ENCODE results near the gene POLR2E. TPM values are rescaled to one million over a fixed set of nuclear protein-coding genes. Genes with fewer than 3 reads are reported as not detected.
A peak's percentile ranks its signal among the peaks of the same experiment; 100 is the strongest.

The POLR2E gene
- polyA plus RNA-seq, 3 donors = 183 to 222 (median 195) TPM

DNA sequence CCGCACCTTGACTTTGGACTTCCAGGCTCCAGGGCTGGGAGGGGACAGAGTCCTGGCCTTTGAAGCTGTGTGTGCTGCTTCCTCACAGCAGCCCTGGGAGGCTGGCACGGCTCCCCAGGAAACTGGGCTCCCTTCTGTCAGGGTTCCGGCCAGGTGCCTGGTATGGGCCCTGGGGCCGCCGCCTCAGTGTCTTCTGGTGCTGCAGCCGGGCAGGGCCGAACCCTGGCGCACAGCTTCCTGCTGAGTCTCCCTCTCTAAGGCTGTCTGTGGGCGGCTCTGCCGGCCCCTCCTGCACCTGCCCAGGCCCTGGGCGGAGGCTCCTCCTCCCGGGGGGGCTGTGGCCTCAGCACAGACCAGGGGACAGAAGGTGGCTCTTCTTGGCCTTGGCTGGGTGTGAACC is 41.0 kb upstream of the POLR2E start:
- no peak overlapping the region for H2AFZ ChIP-seq (ENCODE audit: insufficient read depth, low read depth, low read length, poor library complexity, severe bottlenecking)
- 37% methylated on average over 11 of the region's 12 CpGs for WGBS (ENCODE audit: insufficient coverage)
- H3K4me2 ChIP-seq (replicated peaks; ENCODE audit: extremely low read depth, low read length, poor library complexity, severe bottlenecking) = no peak overlapping the region
- H3K9me3 ChIP-seq (replicated peaks in 1 of 2; ENCODE audit: control insufficient read depth in 1 of 2, insufficient read depth in 1 of 2, low read length in 2 of 2) = peaks cover 0 to 4% of the 10 kb centered on the region in 2 donors
- Mint-ChIP-seq H3K4me3 (no peak overlapping the region), H3K27ac (no peak overlapping the region), H3K27me3 (ENCODE audit: low read depth in 3 of 3) (peaks cover 0 to 3% (median 0%) of the 10 kb centered on the region in 3 donors), H3K4me1 (peaks cover 30% of the 10 kb centered on the region), H3K36me3 (peaks cover 38 to 58% of the 10 kb centered on the region in 2 donors), H3K9me3 (peaks cover 0 to 5% (median 2%) of the 10 kb centered on the region in 7 donors)
- no peak overlapping the region for H3K4me3 ChIP-seq (replicated peaks in 1 of 3; ENCODE audit: low read depth in 2 of 3, low read length in 3 of 3)
- no peak overlapping the region for H3K9ac ChIP-seq (ENCODE audit: insufficient read depth, low read length, poor library complexity, severe bottlenecking)
- intact Hi-C loops (cut with micrococcal nuclease) = no loop called here
- H4K20me1 ChIP-seq (ENCODE audit: insufficient read depth, low read length) = peaks cover 80% of the 10 kb centered on the region
- no peak overlapping the region for H3K27ac ChIP-seq (ENCODE audit: low read depth in 1 of 2, low read length in 2 of 2)
- H3K79me2 ChIP-seq (ENCODE audit: insufficient read depth, low read length) = peaks cover 54% of the 10 kb centered on the region
- H3K27me3 ChIP-seq (ENCODE audit: control insufficient read depth in 2 of 2, insufficient read depth in 2 of 2, low read length in 2 of 2) = no peaks in the 10 kb centered on the region
- TF ChIP-seq, protein P1, sequence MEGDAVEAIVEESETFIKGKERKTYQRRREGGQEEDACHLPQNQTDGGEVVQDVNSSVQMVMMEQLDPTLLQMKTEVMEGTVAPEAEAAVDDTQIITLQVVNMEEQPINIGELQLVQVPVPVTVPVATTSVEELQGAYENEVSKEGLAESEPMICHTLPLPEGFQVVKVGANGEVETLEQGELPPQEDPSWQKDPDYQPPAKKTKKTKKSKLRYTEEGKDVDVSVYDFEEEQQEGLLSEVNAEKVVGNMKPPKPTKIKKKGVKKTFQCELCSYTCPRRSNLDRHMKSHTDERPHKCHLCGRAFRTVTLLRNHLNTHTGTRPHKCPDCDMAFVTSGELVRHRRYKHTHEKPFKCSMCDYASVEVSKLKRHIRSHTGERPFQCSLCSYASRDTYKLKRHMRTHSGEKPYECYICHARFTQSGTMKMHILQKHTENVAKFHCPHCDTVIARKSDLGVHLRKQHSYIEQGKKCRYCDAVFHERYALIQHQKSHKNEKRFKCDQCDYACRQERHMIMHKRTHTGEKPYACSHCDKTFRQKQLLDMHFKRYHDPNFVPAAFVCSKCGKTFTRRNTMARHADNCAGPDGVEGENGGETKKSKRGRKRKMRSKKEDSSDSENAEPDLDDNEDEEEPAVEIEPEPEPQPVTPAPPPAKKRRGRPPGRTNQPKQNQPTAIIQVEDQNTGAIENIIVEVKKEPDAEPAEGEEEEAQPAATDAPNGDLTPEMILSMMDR (IDR thresholded peaks at IDR 0.05) = no peak
- H3K4me1 ChIP-seq (ENCODE audit: control insufficient read depth in 1 of 2, insufficient read depth in 2 of 2, low read length in 2 of 2) = peaks cover 29% of the 10 kb centered on the region in 2 donors
- no peak for DNase-seq
- H3K36me3 ChIP-seq (replicated peaks in 1 of 2; ENCODE audit: control insufficient read depth in 1 of 2, insufficient read depth in 2 of 2, low read length in 2 of 2) = peaks cover 29 to 51% of the 10 kb centered on the region in 2 donors

DNA sequence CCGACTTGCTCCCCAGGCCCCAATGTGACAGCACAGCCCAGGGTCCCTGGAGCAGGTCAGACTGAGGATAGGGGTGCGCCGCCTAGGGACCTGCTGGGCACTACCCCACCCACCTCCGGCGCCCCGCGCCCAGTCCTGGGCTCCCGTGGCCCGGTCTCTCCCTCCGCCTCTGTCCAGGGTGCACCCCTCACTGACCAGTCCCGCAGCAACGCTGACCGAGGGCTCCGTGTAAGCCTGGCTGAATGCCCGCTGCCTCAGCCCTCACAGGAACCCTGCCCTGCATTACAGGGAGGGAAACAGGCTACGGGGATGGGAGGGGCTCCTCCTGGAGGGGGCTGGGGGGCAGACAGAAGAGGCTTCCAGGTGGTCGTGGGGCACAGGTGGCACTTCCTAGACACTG is 40.3 kb upstream of the POLR2E start:
- Mint-ChIP-seq H3K4me1 (peaks cover 33% of the 10 kb centered on the region), H3K27ac (peak overlapping the region in 1 of 7 donors; percentile 26), H3K9me3 (peaks cover 0 to 5% (median 2%) of the 10 kb centered on the region in 7 donors), H3K4me3 (no peak overlapping the region), H3K36me3 (peaks cover 35 to 52% of the 10 kb centered on the region in 2 donors), H3K27me3 (ENCODE audit: low read depth in 3 of 3) (peaks cover 0 to 3% (median 0%) of the 10 kb centered on the region in 3 donors)
- H3K9ac ChIP-seq (ENCODE audit: insufficient read depth, low read length, poor library complexity, severe bottlenecking) = no peak overlapping the region
- no peaks in the 10 kb centered on the region for H3K27me3 ChIP-seq (ENCODE audit: control insufficient read depth in 2 of 2, insufficient read depth in 2 of 2, low read length in 2 of 2)
- H3K9me3 ChIP-seq (replicated peaks in 1 of 2; ENCODE audit: control insufficient read depth in 1 of 2, insufficient read depth in 1 of 2, low read length in 2 of 2) = peaks cover 0 to 4% of the 10 kb centered on the region in 2 donors
- no peak overlapping the region for H3K4me2 ChIP-seq (replicated peaks; ENCODE audit: extremely low read depth, low read length, poor library complexity, severe bottlenecking)
- no peak overlapping the region for H3K27ac ChIP-seq (ENCODE audit: low read depth in 1 of 2, low read length in 2 of 2)
- intact Hi-C loops (cut with micrococcal nuclease) = no loop called here
- peaks cover 62% of the 10 kb centered on the region for H3K79me2 ChIP-seq (ENCODE audit: insufficient read depth, low read length)
- WGBS (ENCODE audit: insufficient coverage) = 82% methylated on average over 10 of the region's 17 CpGs
- TF ChIP-seq, protein P1 (IDR thresholded peaks at IDR 0.05) = no peak
- H3K36me3 ChIP-seq (replicated peaks in 1 of 2; ENCODE audit: control insufficient read depth in 1 of 2, insufficient read depth in 2 of 2, low read length in 2 of 2) = peaks cover 26 to 46% of the 10 kb centered on the region in 2 donors
- no peak overlapping the region for H3K4me3 ChIP-seq (replicated peaks in 1 of 3; ENCODE audit: low read depth in 2 of 3, low read length in 3 of 3)
- H3K4me1 ChIP-seq (ENCODE audit: control insufficient read depth in 1 of 2, insufficient read depth in 2 of 2, low read length in 2 of 2) = peaks cover 37% of the 10 kb centered on the region in 2 donors
- peaks cover 80% of the 10 kb centered on the region for H4K20me1 ChIP-seq (ENCODE audit: insufficient read depth, low read length)
- no peak overlapping the region for H2AFZ ChIP-seq (ENCODE audit: insufficient read depth, low read depth, low read length, poor library complexity, severe bottlenecking)
- DNase-seq = no peak
